ENCODE measurements around the gene FAM221B.

DNA sequence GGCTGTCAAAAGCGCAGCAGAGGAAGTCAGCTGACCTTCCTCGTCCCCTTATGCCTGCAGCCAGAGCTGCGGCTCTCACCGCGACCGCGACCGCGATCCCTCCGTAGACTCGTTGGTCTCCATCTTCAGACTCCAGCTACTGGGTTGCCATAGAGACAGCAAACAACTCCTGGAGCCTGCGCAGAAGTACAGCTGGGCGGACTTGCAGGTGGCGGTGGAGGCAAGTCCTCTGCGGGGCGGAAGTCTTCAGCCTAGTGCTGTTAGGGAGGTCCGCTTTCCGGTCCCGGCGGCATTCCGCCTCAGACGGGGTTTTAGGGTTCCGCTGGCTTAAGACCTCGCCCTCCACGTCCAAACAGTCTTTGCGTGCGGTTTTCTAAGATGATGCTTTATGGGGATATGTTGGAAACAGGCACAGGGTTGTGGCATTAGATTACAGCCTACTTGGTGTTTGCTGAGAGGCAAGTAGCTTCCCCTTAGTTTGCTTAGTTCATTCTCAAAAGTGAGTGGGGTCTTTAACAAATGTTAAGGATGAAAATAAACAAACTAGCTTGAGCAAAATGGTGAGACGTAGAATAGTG, 16.4 kb downstream of the FAM221B start, which contains the start of gene SPAG8:
- TF ChIP-seq SMC3 (conservative IDR thresholded peaks at IDR 0.05; ENCODE audit: poor library complexity) = peak; percentile 35
- TF ChIP-seq, protein P1, sequence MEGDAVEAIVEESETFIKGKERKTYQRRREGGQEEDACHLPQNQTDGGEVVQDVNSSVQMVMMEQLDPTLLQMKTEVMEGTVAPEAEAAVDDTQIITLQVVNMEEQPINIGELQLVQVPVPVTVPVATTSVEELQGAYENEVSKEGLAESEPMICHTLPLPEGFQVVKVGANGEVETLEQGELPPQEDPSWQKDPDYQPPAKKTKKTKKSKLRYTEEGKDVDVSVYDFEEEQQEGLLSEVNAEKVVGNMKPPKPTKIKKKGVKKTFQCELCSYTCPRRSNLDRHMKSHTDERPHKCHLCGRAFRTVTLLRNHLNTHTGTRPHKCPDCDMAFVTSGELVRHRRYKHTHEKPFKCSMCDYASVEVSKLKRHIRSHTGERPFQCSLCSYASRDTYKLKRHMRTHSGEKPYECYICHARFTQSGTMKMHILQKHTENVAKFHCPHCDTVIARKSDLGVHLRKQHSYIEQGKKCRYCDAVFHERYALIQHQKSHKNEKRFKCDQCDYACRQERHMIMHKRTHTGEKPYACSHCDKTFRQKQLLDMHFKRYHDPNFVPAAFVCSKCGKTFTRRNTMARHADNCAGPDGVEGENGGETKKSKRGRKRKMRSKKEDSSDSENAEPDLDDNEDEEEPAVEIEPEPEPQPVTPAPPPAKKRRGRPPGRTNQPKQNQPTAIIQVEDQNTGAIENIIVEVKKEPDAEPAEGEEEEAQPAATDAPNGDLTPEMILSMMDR (IDR thresholded peaks at IDR 0.05; ENCODE audit: poor library complexity, severe bottlenecking) = no peak
- no peak for TF ChIP-seq EZH2 (IDR thresholded peaks at IDR 0.05; ENCODE audit: borderline replicate concordance, insufficient read depth, low read length, poor library complexity, severe bottlenecking)
- peak; percentile 65 for TF ChIP-seq POLR2AphosphoS5 (IDR thresholded peaks at IDR 0.05)
- peak; percentile 28 for TF ChIP-seq EP300 (conservative IDR thresholded peaks at IDR 0.05; ENCODE audit: poor library complexity, severe bottlenecking)
- TF ChIP-seq, protein P2, sequence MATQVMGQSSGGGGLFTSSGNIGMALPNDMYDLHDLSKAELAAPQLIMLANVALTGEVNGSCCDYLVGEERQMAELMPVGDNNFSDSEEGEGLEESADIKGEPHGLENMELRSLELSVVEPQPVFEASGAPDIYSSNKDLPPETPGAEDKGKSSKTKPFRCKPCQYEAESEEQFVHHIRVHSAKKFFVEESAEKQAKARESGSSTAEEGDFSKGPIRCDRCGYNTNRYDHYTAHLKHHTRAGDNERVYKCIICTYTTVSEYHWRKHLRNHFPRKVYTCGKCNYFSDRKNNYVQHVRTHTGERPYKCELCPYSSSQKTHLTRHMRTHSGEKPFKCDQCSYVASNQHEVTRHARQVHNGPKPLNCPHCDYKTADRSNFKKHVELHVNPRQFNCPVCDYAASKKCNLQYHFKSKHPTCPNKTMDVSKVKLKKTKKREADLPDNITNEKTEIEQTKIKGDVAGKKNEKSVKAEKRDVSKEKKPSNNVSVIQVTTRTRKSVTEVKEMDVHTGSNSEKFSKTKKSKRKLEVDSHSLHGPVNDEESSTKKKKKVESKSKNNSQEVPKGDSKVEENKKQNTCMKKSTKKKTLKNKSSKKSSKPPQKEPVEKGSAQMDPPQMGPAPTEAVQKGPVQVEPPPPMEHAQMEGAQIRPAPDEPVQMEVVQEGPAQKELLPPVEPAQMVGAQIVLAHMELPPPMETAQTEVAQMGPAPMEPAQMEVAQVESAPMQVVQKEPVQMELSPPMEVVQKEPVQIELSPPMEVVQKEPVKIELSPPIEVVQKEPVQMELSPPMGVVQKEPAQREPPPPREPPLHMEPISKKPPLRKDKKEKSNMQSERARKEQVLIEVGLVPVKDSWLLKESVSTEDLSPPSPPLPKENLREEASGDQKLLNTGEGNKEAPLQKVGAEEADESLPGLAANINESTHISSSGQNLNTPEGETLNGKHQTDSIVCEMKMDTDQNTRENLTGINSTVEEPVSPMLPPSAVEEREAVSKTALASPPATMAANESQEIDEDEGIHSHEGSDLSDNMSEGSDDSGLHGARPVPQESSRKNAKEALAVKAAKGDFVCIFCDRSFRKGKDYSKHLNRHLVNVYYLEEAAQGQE (IDR thresholded peaks at IDR 0.05; ENCODE audit: borderline replicate concordance) = peak; percentile 50
- no peak for TF ChIP-seq RAD21 (conservative IDR thresholded peaks at IDR 0.05)
- TF ChIP-seq MXI1 (conservative IDR thresholded peaks at IDR 0.05; ENCODE audit: poor library complexity, severe bottlenecking) = peak; percentile 81
- peak; percentile 50 for TF ChIP-seq TAF1 (IDR thresholded peaks at IDR 0.05; ENCODE audit: low read depth)

Data from neural cell (in vitro differentiated cells).